Stomach (tissue), 9 donors: ENCODE results near the gene MGME1. TPM values are rescaled to one million over a fixed set of nuclear protein-coding genes. Genes with fewer than 3 reads are reported as not detected.

ENCODE experiments used
- DNase-seq, 2 donors: peaks; one replicate each; pipeline versions ENCODE4 v3.0.0 to v3.0.0-alpha.2; 2013 to 2019
- H3K27ac ChIP-seq, 5 donors: fragments of 200-600 bp in 4 of 5; sonication (generic) in 4 of 5; one replicate each; pipeline ENCODE4 v1.5.1; 2013 to 2019; ENCODE audit warnings: mild to moderate bottlenecking in 1 of 5, moderate library complexity in 1 of 5
- H3K27me3 ChIP-seq, 3 donors: fragments of 200-600 bp; sonication (generic); one replicate each; pipeline ENCODE4 v1.5.1; 2017 to 2019; ENCODE audit warnings: mixed run types in 1 of 3
- H3K36me3 ChIP-seq, 4 donors: fragments of 200-600 bp; sonication (generic); 1 replicate in 3 of 4; 2 replicates in 1 of 4; pipeline ENCODE4 v1.5.1; 2016 to 2019
- H3K4me1 ChIP-seq, 4 donors: fragments of 200-600 bp; sonication (generic); one replicate each; pipeline ENCODE4 v1.5.1; 2016 to 2019
- H3K4me3 ChIP-seq, 4 donors: fragments of 200-600 bp; sonication (generic) in 3 of 4; one replicate each; pipeline ENCODE4 v1.5.1; 2016 to 2019; ENCODE audit warnings: mild to moderate bottlenecking in 1 of 4
- H3K9me3 ChIP-seq, 4 donors: fragments of 200-600 bp; sonication (generic); one replicate each; pipeline ENCODE4 v1.5.1; 2016 to 2019
- CTCF ChIP-seq, 7 experiments: fragments of 450-650 bp in 4 of 7; fragments of 200-600 bp in 3 of 7; sonication (generic) in 3 of 7; IDR thresholded peaks; one replicate each; pipeline ENCODE4 v1.5.1; 2016 to 2019; ENCODE audit warnings: antibody characterized with exemption in 7 of 7, control low read depth in 2 of 7, mild to moderate bottlenecking in 1 of 7
- EP300 ChIP-seq: sonication (generic); formaldehyde crosslinking; IDR thresholded peaks from one replicate; pipeline ENCODE4 v1.6.1; 2017; ENCODE audit warnings: antibody characterized with exemption
- POLR2A ChIP-seq, 4 donors: fragments of 450-650 bp; IDR thresholded peaks; one replicate each; pipeline ENCODE4 v1.6.1; 2016; ENCODE audit warnings: antibody characterized with exemption in 4 of 4, control low read depth in 2 of 4, mild to moderate bottlenecking in 1 of 4, moderate library complexity in 1 of 4
- POLR2AphosphoS5 ChIP-seq, 3 donors: sonication (generic); formaldehyde crosslinking; IDR thresholded peaks; one replicate each; pipeline ENCODE4 v1.6.1; 2016; ENCODE audit warnings: antibody characterized with exemption in 3 of 3
- WGBS, 5 donors: extraction: QIAGEN DNeasy Blood & Tissue Kit in 3 of 5; methylation state at CpG; one replicate each; pipeline versions ENCODE4 v1.1.5 to v1.1.7; 2013 to 2018; 5-methylcytosine and 5-hydroxymethylcytosine counted together
- intact Hi-C: fragments of 100-400 bp; cut with DNase I; formaldehyde crosslinking; loops from one replicate; pipeline ENCODE4 v1.15.1; 2023; ENCODE audit warnings: low total_unique reads
- polyA plus RNA-seq, 3 donors: library from polyadenylated mRNA; stranded (reverse); fragments of 200-250 nt; gene quantifications; one replicate each; pipeline ENCODE4 v1.2.3, GENCODE V29; 2013
- total RNA-seq, 5 donors: library from RNA; depleted of rRNA; stranded (reverse); fragments of >200 nt; gene quantifications; one replicate each; pipeline versions ENCODE4 v1.1.0 to v1.2.3, GENCODE V29; 2014 to 2016
- donor health status: healthy with polysubstance abuse.
- donor health status: Bipolar disorder and iron deficiency.
- donor health status: healthy.

Gene MGME1
- total and polyA plus RNA-seq, 8 donors, result 2.3 to 19.1 (median 8.3) TPM

- WGBS, 5 donors, result 49 to 65% (median 53%) methylated on average over 6 of the region's 6 CpGs
- TF ChIP-seq EP300 (no peak), POLR2A (IDR thresholded peaks at IDR 0.05) (no peak), POLR2AphosphoS5 (IDR thresholded peaks at IDR 0.05) (peak in 1 of 3 donors; percentile 11)
- peak in 1 of 2 donors; percentile 31 for DNase-seq
- Histone ChIP-seq H3K27me3 (no peaks in the 10 kb centered on the region), H3K4me3 (no peak overlapping the region), H3K27ac (peak overlapping the region in 3 of 5 donors; percentile 11 to 38 (median 24)), H3K9me3 (no peaks in the 10 kb centered on the region), H3K4me1 (peaks cover 15 to 46% (median 38%) of the 10 kb centered on the region in 4 donors), H3K36me3 (no peaks in the 10 kb centered on the region)
- intact Hi-C loops, result loop anchor here (10.0 kb wide), 1 partner anchor 501 kb away; no protein-coding TSS in a partner anchor
Measured at GRCh38 chr20:18005990-18006364, 37.2 kb downstream of the MGME1 start.

- DNase-seq, result peak; percentile 53 to 62
- no peaks in the 10 kb centered on the region for H3K36me3 ChIP-seq
- TF ChIP-seq POLR2AphosphoS5 (IDR thresholded peaks at IDR 0.05), result peak in 2 of 3 donors; percentile 31 to 75
- no peak for TF ChIP-seq CTCF (IDR thresholded peaks at IDR 0.05)
- TF ChIP-seq EP300, result no peak
- TF ChIP-seq POLR2A (IDR thresholded peaks at IDR 0.05), result no peak
- intact Hi-C loops, result loop anchor here (10.0 kb wide), 1 partner anchor 502 kb away; no protein-coding TSS in a partner anchor
- no peaks in the 10 kb centered on the region for H3K9me3 ChIP-seq
- no peak overlapping the region for H3K4me3 ChIP-seq
- H3K4me1 ChIP-seq, result peaks cover 15 to 39% (median 34%) of the 10 kb centered on the region in 4 donors
- H3K27me3 ChIP-seq, result no peaks in the 10 kb centered on the region
- peak overlapping the region; percentile 57 to 71 (median 67) for H3K27ac ChIP-seq
- 37 to 61% (median 53%) methylated on average over 7 of the region's 7 CpGs for WGBS, 5 donors
Measured at GRCh38 chr20:18006684-18007083, 37.9 kb downstream of the MGME1 start.

DNA sequence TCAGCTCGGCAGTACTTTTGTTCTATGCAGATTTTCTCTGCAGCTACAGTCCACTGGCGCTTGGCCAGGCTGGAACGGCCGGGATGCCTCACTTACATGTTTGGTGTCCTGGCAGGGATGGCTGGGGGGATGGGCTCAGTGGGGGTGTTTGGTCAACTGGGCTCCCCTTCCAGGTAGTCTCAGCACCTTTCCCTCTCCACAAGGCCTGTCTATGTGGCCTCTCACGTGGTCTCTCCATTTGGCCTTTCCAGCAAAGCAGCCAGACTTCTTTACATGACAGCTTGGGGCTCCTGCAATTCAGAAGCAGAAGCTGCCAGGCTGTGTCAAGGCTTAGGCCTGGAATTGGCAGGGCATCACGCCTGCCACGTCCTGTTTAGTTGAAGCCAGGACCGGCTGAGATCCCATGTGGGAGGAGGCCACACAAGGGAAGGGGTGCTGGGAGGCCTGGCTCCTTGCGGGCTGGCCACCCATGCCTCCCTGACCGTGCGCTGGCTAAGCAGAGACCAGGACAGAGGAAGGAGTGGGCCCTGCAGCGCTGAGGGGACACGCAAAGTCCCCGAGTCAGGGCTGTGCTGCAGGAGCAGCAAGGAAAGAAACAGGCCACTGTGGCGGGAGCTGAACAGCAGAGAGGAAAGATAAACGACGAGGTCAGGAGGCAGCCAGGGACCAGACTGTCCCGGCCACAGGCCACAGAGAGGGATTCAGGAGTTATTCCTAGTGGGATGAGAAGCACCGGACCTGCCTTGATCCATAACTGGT is 38.9 kb downstream of the MGME1 start:
- peaks cover 15 to 37% (median 34%) of the 10 kb centered on the region in 4 donors for H3K4me1 ChIP-seq
- no peaks in the 10 kb centered on the region for H3K27me3 ChIP-seq
- no peaks in the 10 kb centered on the region for H3K9me3 ChIP-seq
- TF ChIP-seq EP300 (no peak), POLR2AphosphoS5 (IDR thresholded peaks at IDR 0.05) (no peak), POLR2A (IDR thresholded peaks at IDR 0.05) (no peak), CTCF (IDR thresholded peaks at IDR 0.05) (no peak)
- 36 to 51% (median 39%) methylated on average over 16 to 19 of the region's 19 CpGs for WGBS, 5 donors
- peak overlapping the region; percentile 51 to 71 (median 67) for H3K27ac ChIP-seq
- no peaks in the 10 kb centered on the region for H3K36me3 ChIP-seq
- DNase-seq, result peak; percentile 62 to 64
- no peak overlapping the region for H3K4me3 ChIP-seq
- intact Hi-C loops, result loop anchor here (10.0 kb wide), 1 partner anchor 503 kb away; no protein-coding TSS in a partner anchor

DNA sequence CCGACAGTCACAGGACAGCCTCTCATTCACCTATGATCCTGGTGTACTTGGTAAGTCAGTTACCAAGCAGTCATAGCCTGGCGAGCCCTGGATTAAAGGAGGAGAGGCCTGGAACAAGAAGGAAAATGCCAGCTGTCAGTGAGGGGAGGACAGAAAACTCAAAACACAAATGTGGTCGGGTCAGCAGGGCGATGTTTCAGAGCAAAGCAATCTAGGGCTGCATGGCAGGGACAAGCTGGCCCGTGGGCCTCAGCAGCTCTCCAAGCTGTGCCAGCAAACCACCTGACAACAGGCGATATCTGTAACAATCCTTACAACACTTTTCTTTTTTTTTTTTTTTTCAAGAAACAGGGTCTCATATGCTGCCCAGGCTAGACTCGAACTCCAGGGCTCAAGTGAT is 40.3 kb downstream of the MGME1 start:
- 58 to 85% (median 72%) methylated on average over 7 of the region's 7 CpGs for WGBS, 5 donors
- intact Hi-C loops, result loop anchor here (10.0 kb wide), 1 partner anchor 504 kb away; no protein-coding TSS in a partner anchor
- H3K27me3 ChIP-seq, result no peaks in the 10 kb centered on the region
- no peak for DNase-seq
- no peak for TF ChIP-seq POLR2A (IDR thresholded peaks at IDR 0.05)
- TF ChIP-seq CTCF (IDR thresholded peaks at IDR 0.05), result no peak
- no peak for TF ChIP-seq POLR2AphosphoS5 (IDR thresholded peaks at IDR 0.05)
- no peak for TF ChIP-seq EP300
- H3K27ac ChIP-seq, result peak overlapping the region in 1 of 5 donors; percentile 30
- H3K36me3 ChIP-seq, result no peaks in the 10 kb centered on the region
- no peaks in the 10 kb centered on the region for H3K9me3 ChIP-seq
- no peak overlapping the region for H3K4me3 ChIP-seq
- H3K4me1 ChIP-seq, result peaks cover 15 to 37% (median 33%) of the 10 kb centered on the region in 4 donors
